HG03045 (cell line): ENCODE measurements around the gene SLF2.
"Not testable (repeated sequence)": the region's sequence is repeated elsewhere in the genome, so short reads cannot be mapped to it uniquely, and the experiment has no call there.

Experiments used
- ATAC-seq: cut with Tn5 transposase; IDR thresholded peaks from one replicate; pipeline ENCODE4 v1.9.1; 2021; ENCODE audit warnings: mild to moderate bottlenecking, moderate library complexity; ENCODE audit not compliant: unreplicated experiment

The SLF2 gene

DNA sequence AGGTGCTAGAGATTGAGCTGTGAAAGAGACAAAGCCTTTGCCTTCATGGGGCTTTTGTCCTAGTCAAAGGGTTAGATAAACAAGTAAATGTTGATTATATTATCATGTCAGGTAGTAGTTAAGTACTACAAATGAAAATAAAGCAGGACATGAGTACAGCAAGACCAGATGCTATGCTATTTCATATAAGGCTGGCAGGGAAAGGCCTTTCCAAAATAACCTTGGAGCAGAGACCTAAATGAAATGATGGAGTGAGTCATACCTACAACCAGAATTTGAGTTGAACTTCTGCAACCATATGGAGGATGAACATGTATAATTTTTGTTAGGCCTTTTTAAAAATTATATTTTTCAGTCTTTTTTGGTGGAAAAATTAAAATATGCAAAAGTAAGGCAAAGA, 33.0 kb downstream of the SLF2 start:
- ATAC-seq: no peak

DNA sequence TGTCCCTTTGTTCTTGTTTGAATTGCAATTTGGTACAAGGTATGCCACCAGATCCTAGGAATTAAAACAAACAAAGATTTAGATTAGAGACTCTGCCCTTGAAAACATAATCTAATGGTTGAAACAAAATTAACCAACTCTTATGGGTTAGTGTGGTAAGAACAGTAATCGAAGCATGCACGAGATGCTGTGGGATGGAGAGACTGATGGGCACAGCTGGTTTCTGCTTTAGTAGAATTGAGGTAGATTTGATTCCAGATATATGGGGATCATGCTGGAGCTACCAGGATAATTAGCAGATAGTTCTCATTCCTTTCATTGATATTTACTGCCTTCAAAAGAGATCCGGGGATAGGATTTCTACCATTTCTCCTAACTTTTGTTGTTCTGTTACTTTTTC, 36.2 kb downstream of the SLF2 start:
- no peak for ATAC-seq

DNA sequence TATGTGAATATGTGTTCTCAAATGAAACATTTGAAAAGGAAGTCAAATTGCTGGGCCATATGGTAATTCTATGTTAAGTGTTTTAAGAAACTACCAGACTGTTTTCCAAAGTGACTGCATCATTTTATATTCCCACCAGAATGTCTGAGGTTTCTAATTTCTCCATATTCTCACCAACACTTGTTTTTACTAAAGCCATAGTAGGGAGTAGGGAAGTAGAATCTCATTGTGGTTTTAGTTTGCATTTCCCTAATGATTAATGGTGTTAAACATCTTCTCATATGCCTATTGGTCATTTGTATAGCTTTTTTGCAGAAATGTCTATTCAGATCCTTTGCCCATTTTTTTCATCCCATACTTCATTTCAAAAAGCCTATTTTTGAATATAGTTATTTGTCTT, 47.5 kb downstream of the SLF2 start:
- ATAC-seq: no peak

DNA sequence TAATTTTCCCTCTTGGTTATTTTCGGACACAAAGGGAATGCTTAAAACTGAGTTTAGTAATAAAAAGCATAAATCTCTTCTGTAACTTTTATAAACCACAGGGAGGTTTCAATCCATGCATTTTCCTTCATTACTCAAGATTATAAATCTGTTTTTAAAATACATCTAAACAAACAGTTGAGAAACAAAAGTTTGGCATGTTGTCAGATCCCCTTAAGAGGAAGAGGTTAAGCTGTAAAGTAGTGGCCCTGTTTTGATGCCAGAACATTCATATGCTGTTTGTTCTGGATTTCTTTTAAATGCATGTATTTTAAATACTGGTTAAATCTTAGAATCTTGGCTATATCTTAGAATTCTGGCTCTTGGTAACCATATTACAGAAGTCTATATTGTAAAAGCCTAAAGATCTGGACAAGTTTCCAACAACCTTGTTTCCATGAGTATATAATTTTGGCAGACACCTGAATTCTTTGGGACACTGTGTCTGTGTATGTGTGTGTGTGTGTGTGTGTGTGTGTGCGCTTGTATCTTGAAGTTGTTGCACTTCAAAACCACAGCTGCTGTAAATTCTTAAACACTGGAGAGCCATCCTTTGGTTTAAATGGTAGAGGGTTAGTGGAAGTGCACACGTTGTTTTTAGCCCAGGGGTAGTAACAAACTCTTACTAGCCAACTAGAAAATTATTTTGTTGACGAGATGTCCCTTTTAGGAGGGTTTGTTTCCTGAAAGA, 49.8 kb downstream of the SLF2 start:
- no peak for ATAC-seq

DNA sequence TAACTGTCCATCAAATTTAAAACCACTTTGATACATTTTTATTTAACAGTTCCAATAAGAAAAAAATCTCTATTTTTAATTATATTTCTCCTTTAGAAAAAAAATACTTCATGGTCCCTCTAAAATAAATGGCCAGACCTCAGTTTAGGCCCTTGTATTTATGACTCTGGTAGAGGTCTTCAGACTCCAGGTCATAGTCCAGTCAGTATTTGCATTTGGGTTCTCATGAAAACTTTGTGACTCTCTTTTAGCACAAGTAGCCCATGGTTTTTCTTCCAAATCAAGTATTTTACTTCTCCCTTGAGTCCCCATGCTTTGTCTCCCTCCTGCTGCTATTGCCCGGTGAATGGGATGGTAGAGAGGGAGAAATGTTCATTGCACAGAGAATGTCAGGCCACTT, 51.1 kb downstream of the SLF2 start:
- ATAC-seq: no peak

DNA sequence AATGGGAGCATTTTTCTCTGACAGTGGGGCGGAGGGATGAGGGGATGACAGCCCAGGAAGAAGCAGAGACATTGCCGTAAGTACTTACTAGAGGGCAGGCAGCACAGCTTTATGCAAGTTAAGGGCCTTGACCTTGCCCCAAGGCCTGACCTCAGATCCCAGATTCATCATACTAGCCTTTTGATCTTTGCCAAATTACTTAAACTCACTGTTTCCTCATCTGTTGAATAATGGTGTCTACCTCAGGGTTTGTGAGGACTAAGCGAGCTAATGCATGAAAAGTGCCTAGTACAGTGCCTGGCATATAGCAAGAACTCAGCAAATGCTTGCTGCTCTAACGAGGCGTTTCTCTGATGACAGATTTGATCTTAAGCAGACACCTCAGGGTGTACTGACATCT, 53.1 kb downstream of the SLF2 start:
- no peak for ATAC-seq

DNA sequence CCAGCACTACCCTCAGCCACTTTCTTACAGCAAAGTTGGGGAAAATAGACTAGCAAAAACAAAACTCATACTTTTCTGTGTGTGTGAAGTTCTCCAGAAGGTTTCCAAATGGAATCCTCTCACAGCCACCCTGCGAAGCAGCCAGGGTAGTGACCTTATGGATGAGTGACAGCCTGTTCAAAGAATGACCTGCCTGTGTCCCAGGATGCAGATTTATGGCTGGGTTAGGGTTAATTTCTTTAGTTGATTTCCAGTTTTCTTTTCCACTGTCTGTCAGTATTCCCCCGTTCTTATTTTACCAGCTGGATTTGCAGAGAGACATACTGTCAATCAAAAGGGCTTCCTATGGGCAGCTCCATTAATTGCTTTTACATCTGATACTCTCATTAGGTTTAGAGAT, 54.1 kb downstream of the SLF2 start:
- no peak for ATAC-seq

DNA sequence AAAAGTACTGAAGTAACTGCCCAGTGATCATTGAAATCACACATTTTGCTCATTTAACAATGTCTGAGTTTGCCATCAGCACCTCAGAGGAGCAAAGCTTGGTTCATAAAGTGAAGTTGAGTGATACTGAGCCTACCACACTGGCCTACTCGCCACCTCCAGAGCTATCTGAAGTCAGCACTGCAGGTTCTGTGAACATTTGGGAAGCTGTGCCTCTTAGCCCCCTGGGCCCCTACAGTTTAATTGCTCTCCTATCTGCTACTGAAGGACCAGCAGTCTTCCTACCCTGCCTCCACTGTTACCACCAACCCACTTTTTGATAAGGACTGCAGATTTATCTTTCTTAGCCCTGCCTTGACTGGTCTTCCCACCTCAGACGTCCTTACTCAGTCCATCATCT, 54.6 kb downstream of the SLF2 start:
- no peak for ATAC-seq

DNA sequence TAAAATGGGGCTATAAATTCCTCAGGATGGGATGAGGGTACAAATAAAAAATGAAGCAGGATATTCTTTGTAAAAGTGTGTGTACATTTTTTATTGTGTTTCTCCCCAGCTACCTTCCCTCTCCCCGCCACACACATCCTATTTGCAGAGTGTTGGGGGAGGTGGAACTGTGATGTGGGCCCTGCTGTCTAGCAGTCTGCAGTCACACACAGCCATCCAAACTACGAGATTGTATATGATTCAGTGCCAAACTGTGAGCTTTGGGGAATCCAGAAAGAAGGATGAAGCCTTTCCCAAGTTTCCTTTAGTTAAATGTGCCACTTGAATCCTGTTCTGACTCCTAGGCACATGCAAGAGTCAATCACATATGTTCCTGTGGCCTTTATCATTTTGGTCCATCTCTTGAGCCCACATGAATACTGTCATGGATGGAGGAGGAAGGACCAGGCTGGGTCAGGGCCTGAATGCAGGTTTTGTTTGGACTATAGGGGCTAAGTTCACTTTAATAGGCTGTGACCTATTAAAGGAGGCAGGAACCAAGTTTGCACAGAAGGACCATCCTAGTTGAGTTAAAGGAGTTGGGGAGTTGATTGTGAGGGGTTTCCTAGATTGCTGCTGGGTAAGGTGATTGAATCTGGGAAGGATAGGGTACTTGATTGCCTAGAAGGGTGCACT, 55.4 kb downstream of the SLF2 start:
- ATAC-seq: no peak

DNA sequence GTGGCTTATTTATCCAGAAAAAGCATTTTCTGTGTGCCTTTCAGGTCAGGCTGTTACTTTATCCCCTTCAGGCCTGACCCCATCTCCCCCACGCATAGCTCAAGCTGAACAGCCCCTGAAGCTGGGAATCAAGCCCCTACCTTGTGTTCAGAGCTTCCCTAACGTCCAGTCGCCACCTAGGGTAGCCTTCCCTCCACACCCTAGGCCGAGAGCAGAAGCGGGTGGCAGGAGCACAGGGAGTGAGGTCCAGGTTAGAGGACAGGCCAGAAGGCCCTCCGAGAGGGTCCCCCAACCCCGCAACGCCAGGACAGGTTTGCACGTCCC, 56.1 kb downstream of the SLF2 start:
- ATAC-seq: no peak

DNA sequence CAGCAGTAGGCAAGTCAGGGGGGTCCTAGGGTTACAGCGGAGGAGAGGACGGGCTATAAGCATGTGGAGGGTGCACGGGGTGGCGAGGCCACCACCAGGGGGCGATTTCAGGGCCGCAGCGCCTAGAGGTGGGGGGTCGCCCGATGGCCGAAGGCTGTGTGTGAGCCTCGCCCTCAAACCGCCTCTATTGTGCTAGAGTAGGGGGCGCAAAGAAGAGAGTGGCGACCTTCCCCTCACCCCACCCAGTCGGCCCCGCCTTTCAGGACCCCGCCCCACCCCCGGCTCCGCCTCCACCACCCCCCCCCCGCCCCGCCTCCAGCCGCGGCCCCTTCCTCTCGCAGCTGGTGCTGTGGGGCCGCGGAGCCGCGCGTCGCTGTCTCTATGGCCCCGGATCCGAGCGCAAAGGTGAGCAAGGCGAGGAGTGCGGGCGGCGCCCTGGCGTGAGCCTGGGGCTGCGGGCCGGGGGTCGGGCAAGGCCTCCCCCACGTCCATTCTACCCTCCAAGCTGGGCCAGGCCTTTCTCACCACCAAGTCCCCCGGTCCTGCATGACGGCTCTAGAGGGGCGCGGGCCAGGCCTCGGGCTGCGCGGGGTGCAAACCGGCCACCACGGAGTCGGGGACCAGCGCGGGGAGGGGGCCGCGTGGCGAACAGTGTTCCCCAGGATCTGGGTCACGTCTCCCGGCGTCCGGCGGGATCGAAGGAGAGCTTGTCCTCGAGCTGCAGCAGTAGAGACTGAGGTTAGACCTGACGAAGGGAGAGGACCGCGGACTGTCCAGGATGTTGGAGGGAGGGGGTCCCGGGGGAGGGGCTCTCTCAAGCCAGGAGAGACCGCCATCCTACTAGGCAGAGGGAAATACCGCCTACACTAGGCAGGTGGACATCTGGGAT, 56.7 kb downstream of the SLF2 start, which contains the start of gene SEMA4G:
Gene SEMA4G, plus strand, starts transcription at position 318 of the 889 bp plus-strand sequence. CDS start 3,409 bp downstream, outside the sequence.
- ATAC-seq: no peak

DNA sequence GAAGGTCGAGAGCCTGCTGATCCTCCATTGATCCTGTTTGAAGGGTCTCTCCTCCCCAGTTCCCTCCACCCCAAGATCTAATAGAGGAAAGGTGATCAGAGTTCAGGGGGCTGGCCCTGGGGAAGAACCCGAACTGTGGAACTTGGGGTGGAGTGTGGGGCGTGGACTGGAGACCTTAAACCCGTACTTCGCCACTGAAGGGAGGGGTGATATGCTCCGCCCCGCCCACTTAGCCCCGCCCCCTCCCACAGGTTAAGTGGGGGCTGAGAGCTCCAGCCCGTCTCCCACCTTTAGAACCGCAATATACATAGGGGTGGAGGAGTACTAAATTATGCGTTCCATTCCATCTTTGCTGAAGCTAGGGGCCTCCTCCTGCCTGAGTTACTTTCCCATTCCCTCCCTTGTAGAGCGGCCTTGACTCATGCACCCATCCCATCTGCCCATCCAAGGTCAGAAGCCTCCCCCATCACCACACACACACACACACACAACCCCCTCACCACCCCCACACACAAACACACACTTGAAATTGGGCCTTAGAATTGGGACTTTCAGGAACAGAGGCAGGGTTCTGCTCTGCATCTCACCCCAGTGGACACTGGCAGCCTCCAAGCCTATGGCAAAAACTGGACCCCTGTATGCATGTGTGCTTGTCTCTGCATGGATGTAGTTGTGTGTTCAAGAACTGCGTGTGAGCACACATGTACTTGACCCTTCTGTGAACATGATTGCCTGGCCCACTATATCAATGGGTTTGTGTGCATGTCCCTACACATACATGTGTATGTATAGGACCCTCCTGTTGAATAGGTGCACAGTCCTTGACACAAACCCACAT, 57.5 kb downstream of the SLF2 start:
- ATAC-seq: no peak

DNA sequence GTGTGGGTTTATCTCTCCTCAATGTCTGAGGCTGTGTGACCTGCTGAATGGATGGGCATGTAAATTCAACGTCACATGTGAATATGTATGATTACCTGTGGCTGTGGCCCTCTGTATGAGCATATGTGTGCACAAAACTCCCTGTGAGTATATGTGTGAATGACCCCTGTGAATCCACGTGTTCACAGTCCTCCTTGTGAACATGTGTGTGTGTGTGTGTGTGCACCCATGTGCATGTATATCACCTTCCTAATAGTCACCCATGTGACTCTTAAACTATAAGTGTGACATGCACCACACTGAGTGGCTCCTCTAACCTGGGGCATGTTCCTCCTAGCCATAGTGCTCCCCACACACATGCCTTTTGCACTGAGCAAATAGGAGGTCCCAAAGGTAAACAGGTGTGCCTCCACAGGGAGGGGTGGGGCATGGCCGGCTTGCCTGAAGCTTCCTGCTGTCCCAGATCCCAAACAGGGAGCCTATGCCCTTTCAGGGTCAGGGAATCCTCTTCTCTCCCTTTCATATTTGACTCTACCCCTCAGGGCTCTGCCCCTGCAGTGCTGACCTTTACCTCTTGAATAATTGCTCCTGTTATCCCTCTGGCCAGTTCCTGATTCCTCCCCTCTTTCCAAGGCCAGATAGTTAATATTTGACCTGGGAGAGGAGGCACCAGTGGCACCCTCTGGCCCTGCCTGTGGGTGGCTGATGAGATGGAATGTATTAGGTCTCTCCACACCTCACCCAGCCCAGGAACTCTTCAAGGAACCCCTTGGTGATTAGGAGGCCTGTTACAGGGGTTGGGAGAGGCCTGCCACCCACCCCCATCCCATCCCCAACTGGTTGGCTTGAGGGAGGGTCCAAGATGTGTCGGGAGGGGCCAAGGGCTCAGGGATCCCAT, 58.4 kb downstream of the SLF2 start:
- ATAC-seq: no peak

DNA sequence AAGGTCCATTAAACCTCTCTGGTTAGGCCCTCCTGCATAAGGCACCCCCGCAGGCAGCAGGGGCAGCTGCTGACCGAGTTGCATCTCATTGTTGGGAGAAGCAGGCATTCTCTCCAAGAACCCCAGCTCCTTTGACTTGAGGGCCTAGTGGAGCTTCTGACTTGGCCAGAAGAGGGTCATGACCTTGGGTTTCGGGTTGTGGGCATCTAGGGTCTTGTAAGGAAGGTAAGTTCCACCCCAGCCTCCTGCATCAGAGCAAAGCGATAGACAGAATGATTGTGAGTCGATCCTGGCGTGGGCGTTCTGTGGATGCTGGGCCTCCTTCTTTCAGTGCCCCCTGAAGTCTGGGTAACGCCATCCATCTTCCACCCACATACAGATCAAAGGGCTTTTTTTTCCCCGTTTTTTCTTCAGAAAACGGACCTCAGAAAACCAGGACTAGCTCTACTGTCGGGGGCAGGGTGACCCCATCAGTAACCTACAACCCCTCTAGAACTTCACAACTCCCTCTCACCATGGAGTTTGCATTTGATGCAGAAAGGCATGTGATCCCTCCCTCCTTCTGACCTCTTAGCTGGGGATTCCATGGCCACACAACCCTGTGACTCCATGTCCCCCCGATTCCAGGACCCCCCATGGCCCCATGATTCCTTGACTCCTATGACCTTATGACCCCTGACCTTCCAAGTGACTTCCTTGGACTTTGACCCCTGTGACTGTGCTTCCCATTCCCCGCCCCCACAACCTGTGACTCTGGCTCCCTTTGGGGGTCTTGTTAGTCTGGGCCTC, 59.5 kb downstream of the SLF2 start:
- ATAC-seq: no peak

DNA sequence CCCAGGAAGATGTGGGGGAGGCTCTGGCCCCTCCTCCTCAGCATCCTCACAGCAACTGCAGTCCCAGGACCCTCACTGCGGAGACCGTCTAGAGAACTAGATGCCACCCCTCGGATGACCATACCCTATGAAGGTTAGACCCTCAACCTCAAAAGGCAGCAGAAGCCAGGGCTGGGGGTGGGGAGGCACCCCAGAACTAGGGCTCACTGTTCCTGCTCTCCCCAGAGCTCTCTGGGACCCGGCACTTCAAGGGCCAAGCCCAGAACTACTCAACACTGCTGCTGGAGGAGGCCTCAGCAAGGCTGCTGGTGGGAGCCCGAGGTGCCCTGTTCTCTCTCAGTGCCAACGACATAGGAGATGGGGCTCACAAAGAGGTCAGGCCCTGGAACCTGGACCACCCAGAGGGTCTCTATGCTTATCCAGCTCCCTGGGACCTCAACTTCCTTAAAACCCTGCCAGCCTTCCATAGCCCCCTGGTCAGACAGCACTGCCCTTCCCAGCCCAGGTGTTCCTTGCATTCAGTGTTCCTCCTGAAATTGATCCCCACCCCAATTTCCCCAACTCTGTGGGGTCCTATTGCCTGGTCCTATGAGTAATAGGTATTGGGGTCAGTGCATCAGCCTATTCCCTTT, 60.3 kb downstream of the SLF2 start:
- no peak for ATAC-seq

DNA sequence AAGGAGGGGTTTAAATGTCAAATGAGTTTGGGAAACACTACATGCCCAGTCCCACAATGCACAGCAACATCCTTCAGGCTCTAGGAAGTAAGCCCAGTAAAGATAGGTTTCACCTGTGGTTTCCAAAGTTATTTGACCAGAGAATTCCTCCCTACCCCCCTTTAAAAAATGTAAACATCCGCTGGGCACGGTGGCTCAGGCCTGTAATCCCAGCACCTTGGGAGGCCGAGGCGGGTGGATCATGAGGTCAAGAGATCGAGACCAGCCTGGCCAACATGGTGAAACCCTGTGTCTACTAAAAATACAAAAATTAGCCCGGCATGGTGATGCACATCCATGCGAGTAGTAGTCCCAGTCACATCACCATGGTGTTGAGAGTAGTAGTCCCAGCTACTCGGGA, 62.6 kb downstream of the SLF2 start:
- not testable (repeated sequence) for ATAC-seq

DNA sequence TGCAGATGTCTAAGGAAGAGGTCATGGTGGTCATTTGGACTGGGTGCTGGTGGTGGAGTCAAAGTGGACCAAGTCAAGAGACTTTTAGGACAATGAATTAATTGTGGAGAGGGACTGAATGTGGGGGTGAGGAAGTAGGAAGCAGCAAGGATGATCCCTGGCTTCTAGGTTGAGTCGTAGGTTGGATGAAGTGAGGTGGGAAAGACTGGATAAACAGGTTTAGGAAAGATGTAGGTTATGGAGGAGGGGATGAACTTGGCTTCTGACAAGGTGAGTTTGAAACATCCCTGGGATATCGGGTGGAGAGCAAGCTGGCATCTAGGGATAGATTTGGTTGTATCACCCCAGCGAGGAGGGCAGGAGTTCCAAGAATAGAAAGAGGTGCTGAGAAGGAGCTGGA, 64.1 kb downstream of the SLF2 start:
- ATAC-seq: no peak

DNA sequence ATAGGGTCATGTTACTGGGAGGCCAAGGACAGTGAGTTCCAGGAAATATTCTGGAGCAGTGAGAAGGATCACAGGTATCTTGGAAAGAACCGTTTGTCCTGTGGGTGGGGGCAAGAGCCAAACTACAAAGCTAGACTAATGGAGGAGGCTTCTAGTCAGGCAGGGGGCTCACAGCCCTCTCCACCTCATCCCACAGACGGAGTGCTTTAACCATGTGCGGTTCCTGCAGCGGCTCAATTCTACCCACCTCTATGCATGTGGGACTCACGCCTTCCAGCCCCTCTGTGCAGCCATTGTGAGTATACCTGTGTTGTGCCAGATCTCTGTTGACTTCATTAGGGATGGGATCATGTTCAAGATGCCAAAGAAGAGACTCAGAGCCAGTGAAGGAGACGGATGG, 64.7 kb downstream of the SLF2 start:
- no peak for ATAC-seq
